DMS153 (cell line): ENCODE data around the gene KLKB1.

Experiments used
- DNase-seq: peaks from one replicate; lab custom pipeline; 2025; lab: John Stamatoyannopoulos, UW

Gene KLKB1

GRCh38 chr4:186307916-186308315 lies 80.6 kb downstream of the KLKB1 start:
- no peak for DNase-seq
